GM12801 (cell line): ENCODE data around the gene ZNF195.

ENCODE experiments used
- CTCF ChIP-seq: IDR thresholded peaks from one replicate; pipeline ENCODE4 v1.5.1; 2011; ENCODE audit warnings: control low read depth; ENCODE audit not compliant: insufficient read length; ENCODE audit errors: extremely low read depth

The ZNF195 gene

GRCh38 chr11:3369366-3369765 is 9.6 kb downstream of the ZNF195 start:
- TF ChIP-seq CTCF = no peak

GRCh38 chr11:3368199-3368598 is 10.7 kb downstream of the ZNF195 start:
- no peak for TF ChIP-seq CTCF

- no peak for TF ChIP-seq CTCF
Observed at GRCh38 chr11:3367221-3367620, 11.7 kb downstream of the ZNF195 start.

GRCh38 chr11:3359092-3359824 is 19.7 kb downstream of the ZNF195 start:
- no peak for TF ChIP-seq CTCF

- TF ChIP-seq CTCF = no peak
Observed at GRCh38 chr11:3357994-3358676, 20.8 kb downstream of the ZNF195 start.

- no peak for TF ChIP-seq CTCF
Observed at GRCh38 chr11:3357302-3357701, 21.6 kb downstream of the ZNF195 start.

- TF ChIP-seq CTCF = no peak
Observed at GRCh38 chr11:3356858-3357257, 22.1 kb downstream of the ZNF195 start.
